GM21390 (cell line): ENCODE measurements around the gene RPAIN.

Source experiments
- ATAC-seq: cut with Tn5 transposase; IDR thresholded peaks from one replicate; pipeline ENCODE4 v1.9.1; 2021; ENCODE audit not compliant: unreplicated experiment

The RPAIN gene

DNA sequence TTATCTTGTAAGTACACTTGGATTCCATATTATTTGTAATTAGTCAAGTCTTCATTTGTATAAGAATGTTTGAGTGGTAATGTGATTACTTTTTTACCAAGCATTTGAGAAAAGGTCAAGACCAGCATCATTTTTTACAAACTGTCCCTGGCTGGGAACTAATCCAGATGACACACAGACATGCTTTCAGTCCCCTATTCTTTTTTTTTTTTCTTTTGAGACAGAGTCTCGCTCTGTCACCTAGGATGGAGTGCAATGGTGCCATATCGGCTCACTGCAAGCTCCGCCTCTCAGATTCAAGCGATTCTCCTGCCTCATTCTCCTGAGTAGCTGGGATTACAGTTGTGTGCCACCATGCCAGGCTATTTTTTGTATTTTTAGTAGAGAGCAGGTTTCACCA, 61.5 kb downstream of the RPAIN start:
- ATAC-seq, result no peak
